NCI-H82 (cell line): Measurements from ENCODE around the gene RNF217.
A peak's percentile ranks its signal among the peaks of the same experiment; 100 is the strongest.
"Not testable (repeated sequence)": the region's sequence is repeated elsewhere in the genome, so short reads cannot be mapped to it uniquely, and the experiment has no call there.

ENCODE experiments used
- DNase-seq: peaks from one replicate; lab custom pipeline; 2025; lab: John Stamatoyannopoulos, UW

The RNF217 gene

GRCh38 chr6:125125856-125126255, 163.6 kb downstream of the RNF217 start:
- not testable (repeated sequence) for DNase-seq

GRCh38 chr6:125129354-125129753, 167.1 kb downstream of the RNF217 start:
- DNase-seq = no peak

- peak; percentile 21 for DNase-seq
These were observed 169.8 kb downstream of the RNF217 start for GRCh38 chr6:125132058-125132457.

GRCh38 chr6:125136378-125136777, 174.1 kb downstream of the RNF217 start:
- no peak for DNase-seq

GRCh38 chr6:125138083-125138482, 175.8 kb downstream of the RNF217 start:
- no peak for DNase-seq

- no peak for DNase-seq
These were observed 178.6 kb downstream of the RNF217 start for GRCh38 chr6:125140808-125141207.
